HG03066 (cell line): ENCODE data around the gene FOXR1.

ENCODE experiments used
- ATAC-seq: cut with Tn5 transposase; IDR thresholded peaks from one replicate; pipeline ENCODE4 v1.9.1; 2021; ENCODE audit warnings: low read depth; ENCODE audit not compliant: unreplicated experiment

Gene FOXR1

DNA sequence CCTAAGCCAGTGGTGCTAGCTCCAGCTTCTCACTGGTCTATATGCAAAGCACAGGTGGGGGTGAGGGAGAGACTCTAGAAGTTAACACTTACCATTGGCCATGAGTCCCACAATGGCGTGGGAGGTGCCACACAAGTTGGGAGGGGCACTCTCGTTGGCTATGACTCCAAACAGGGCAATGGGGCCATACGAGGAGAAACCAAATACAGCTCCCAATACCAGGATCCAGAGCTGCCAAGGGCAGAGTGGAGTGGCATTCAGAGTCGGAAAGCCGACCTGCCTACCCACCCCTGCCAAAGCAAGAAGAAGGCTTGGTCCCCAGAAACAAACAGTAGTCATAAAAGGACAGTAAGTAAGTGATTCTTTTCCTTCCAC is 53.5 kb downstream of the FOXR1 start:
- no peak for ATAC-seq

- ATAC-seq = no peak
Measured at GRCh38 chr11:119025541-119025940, 54.0 kb downstream of the FOXR1 start.

- no peak for ATAC-seq
Measured at GRCh38 chr11:119025978-119026766, 54.6 kb downstream of the FOXR1 start.

DNA sequence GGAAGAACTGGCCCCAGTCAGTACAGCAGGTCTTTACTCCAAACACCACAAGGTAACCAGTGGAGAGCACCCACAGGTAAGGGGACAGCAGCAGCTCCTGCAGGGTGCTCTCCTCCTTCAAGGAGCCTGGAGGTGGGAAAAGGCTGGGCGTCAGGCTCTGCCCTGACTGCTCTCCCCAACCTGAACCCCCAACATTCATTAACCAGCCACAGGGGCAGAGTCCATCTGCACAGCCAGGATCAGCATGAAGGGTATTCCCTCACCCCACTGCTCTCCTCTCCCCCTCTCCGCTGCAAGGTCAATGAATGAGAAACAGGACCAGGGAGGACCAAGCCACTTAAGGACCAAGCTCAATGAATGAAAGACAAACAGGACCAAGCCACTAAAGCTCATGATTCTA is 55.4 kb downstream of the FOXR1 start:
- ATAC-seq = no peak

DNA sequence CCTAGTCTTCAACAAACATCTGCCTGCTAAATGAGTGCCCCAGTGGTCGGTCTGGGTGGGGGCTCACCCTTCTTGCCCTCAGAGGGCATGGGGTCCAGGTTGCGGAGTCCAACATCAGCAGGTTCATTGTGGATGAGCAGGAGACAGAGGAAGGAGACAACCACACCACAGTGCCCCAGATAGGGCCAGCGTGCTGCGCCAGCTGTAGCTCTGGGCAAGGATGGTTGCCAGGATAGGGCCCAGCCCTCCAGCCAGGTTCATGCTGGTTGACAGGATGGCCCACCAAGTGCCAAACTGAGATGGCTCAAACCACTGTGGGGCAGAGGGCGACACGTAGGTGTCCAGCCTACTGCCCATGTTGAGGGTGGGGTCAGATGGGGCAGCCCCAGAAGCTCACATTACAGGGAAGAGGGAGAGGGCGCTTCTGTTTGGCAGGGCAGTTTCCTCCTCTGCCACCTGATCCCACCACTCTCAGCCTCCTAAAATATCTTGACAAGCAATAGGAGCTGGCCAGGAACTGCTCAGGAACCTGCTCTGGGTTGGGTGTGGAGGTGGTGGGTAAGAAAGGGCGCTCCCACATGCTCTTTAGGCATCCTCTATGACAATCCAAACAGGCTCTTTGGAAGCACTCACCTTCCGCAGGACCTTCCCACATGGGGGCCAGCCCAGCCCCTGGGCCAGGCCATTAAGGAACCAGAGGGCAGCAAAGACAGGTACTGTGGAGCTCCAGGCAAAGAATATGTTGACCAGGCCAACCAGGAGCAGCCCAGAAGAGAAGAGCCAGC is 56.2 kb downstream of the FOXR1 start:
- no peak for ATAC-seq

DNA sequence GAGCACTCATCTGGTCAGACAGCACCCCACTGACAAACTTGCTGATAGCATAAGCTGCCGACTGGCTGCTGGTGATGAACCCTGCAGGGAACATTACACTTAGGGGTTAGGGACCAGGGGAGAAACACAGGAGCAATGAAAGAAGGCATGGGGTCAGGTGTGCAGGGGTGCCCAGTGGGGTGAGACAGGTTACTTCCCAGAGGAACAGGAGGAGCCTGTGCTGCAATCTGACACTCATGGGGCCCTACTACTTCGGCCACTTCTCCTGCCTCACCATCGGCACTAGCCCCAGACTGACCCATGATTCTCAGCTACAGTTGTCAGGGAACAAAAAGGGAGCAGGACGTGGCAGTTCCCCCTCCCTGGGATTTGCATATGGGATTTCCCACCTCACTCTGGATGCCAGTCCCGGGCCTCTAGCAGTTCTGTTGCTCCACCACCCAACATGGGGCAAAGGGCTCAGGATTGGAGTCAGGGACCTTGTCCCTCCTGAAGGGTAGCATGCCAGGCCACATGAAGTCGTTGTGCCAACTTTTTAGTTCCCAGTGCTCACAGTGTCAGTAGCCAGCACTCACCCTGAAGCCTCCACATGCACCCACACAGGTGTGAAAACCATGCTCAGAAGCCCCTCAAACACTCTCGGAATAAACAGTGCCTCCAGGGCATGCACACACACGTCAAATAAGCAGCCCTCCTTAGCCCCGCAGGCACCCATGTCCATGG is 56.9 kb downstream of the FOXR1 start:
- ATAC-seq = no peak

GRCh38 chr11:119029069-119029339 is 57.4 kb downstream of the FOXR1 start:
- ATAC-seq = no peak

GRCh38 chr11:119029340-119030028 is 57.9 kb downstream of the FOXR1 start:
- peak; percentile 18 for ATAC-seq

DNA sequence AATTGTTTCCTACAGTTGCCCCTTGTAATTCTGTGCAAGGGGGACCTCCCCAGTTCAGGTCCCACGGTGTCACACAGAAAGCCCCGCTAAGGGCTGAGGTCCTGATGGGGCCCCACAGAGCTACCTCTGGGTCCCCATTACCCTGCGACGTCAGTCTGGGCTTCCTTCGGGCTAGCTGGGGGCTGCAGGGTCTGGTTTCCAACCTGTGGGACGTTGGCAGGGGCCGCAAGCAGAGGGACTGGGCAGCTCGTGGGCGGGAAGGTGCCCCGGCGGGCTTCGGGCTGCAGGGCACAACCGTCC is 58.4 kb downstream of the FOXR1 start:
- ATAC-seq = peak; percentile 18

DNA sequence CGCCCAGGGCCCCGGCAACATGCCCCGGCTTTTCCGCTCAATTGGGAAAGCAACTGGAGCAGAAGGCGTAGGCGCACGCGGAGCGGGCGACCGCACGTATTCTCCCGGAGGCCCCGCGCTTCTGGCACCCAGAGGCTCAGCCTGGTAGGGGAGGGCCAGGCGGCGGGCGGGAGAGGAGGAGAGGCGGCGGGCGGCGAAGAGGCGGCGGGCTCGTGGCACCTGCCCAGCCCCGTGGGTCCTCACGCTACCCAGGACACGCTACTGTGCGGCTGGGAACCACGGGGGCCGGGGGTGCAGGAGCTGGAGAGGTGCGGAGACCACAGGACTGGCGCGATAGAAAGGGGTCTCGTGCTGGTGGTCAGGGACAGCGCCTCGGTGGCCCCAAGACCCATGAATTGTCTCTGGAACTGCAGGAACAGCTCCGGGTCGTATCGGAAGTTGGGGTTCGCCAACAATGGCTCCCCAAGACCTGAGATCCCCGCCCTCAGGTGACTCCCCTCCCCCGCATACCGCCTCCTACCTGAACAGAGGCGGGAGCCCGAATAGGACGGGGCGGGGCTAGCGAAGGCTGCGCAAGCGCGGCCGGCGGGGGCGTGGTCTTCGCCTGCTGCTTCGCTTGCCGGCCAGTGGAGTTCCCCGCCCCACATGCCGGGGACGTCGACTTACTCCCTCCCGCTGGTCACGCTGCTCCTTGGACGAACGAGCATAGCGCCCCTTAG is 58.9 kb downstream of the FOXR1 start, which contains the start of gene SLC37A4:
Gene SLC37A4 (minus strand): TSS at position 549 of the 719 bp plus-strand sequence.
- peak; percentile 88 for ATAC-seq
